IMR-90 (cell line): Measurements from ENCODE around the gene GH1. TPM values are rescaled to one million over a fixed set of nuclear protein-coding genes. Genes with fewer than 3 reads are reported as not detected.

Experiments
- ATAC-seq: fragments of 200-7000 bp; cut with Tn5 transposase; 2 replicates; pipeline ENCODE4 v1.9.1; 2020; ENCODE audit warnings: low read depth, mild to moderate bottlenecking, moderate library complexity
- BruUV-seq: library from RNA; stranded (reverse); fragments of 400-500 nt; replicated peaks from 2 replicates; lab custom pipeline; 2021; lab: Mats Ljungman, UMichigan
- CTCF ChIA-PET: fragments of 300-600 bp; formaldehyde crosslinking; extraction: SDS; loops from one replicate; lab custom pipeline; 2021; ENCODE audit warnings: antibody characterized with exemption; lab: Yijun Ruan, JAX
- POLR2A ChIA-PET: fragments of 300-600 bp; sonication (Branson Sonifier 250); formaldehyde crosslinking; loops from one replicate; lab custom pipeline; 2022; ENCODE audit warnings: antibody characterized with exemption; ENCODE audit not compliant: unreplicated experiment; lab: Charles Lee
- DNase-seq: peaks from one replicate; pipeline ENCODE4 v3.0.0; 2013
- H2AFZ ChIP-seq: replicated peaks from 2 replicates; pipeline ENCODE3; 2013; ENCODE audit warnings: low read length, mild to moderate bottlenecking; ENCODE audit not compliant: poor library complexity
- H2AK5ac ChIP-seq: 2 replicates; pipeline ENCODE4 v1.6.1; 2013; ENCODE audit warnings: low read depth, low read length, inconsistent platforms
- H2AK9ac ChIP-seq: replicated peaks from 2 replicates; pipeline ENCODE3; 2013; ENCODE audit warnings: mild to moderate bottlenecking, low read depth, low read length, moderate library complexity; ENCODE audit not compliant: poor library complexity
- H2BK120ac ChIP-seq: 2 replicates; pipeline ENCODE4 v1.6.1; 2013; ENCODE audit warnings: low read depth, low read length, inconsistent platforms
- H2BK15ac ChIP-seq: 3 replicates; pipeline ENCODE4 v1.6.1; 2013; ENCODE audit warnings: low read depth, low read length, inconsistent platforms
- H2BK20ac ChIP-seq: 2 replicates; pipeline ENCODE4 v1.6.1; 2013; ENCODE audit warnings: low read depth, mild to moderate bottlenecking, inconsistent platforms, low read length, moderate library complexity
- H2BK5ac ChIP-seq: 2 replicates; pipeline ENCODE4 v1.6.1; 2013; ENCODE audit warnings: mild to moderate bottlenecking, low read depth, low read length, inconsistent platforms; ENCODE audit not compliant: poor library complexity, severe bottlenecking
- H3K14ac ChIP-seq: replicated peaks from 2 replicates; pipeline ENCODE4 v1.6.1; 2013; ENCODE audit warnings: low read depth, low read length, inconsistent platforms
- H3K18ac ChIP-seq: 2 replicates; pipeline ENCODE4 v1.6.1; 2013; ENCODE audit warnings: low read depth, low read length, control low read depth
- H3K23ac ChIP-seq: 2 replicates; pipeline ENCODE4 v1.6.1; 2013; ENCODE audit warnings: low read depth, low read length, inconsistent platforms
- H3K27ac ChIP-seq: 2 replicates; pipeline ENCODE4 v1.5.1; 2013; ENCODE audit warnings: mild to moderate bottlenecking, control low read depth, low read length; ENCODE audit not compliant: insufficient read depth
- H3K27me3 ChIP-seq: 2 replicates; pipeline ENCODE4 v1.6.1; 2013; ENCODE audit warnings: low read length; ENCODE audit not compliant: control insufficient read depth, insufficient read depth
- H3K36me3 ChIP-seq: 2 replicates; pipeline ENCODE4 v1.6.1; 2013; ENCODE audit warnings: low read length, mixed read lengths; ENCODE audit not compliant: control insufficient read depth, insufficient read depth
- H3K4ac ChIP-seq: 2 replicates; pipeline ENCODE4 v1.6.1; 2013; ENCODE audit warnings: low read depth, low read length, inconsistent platforms
- H3K4me1 ChIP-seq: 2 replicates; pipeline ENCODE4 v1.6.1; 2013; ENCODE audit warnings: low read length, mixed read lengths; ENCODE audit not compliant: control insufficient read depth, insufficient read depth
- H3K4me2 ChIP-seq: 2 replicates; pipeline ENCODE4 v1.6.1; 2013; ENCODE audit warnings: low read depth, mild to moderate bottlenecking, control low read depth, low read length, moderate library complexity
- H3K4me3 ChIP-seq: 2 replicates; pipeline ENCODE4 v1.5.1; 2013; ENCODE audit warnings: low read depth, mild to moderate bottlenecking, control low read depth, low read length, moderate library complexity; ENCODE audit not compliant: insufficient read depth
- H3K56ac ChIP-seq: 2 replicates; pipeline ENCODE4 v1.6.1; 2013; ENCODE audit warnings: low read length, inconsistent platforms; ENCODE audit not compliant: insufficient read depth; ENCODE audit errors: extremely low read depth
- H3K79me1 ChIP-seq, 2 experiments: 2 replicates each; pipeline ENCODE4 v1.6.1; 2013; ENCODE audit warnings: low read length in 2 of 2, inconsistent platforms in 1 of 2, low read depth in 1 of 2
- H3K9ac ChIP-seq: 2 replicates; pipeline ENCODE4 v1.6.1; 2013; ENCODE audit warnings: low read depth, low read length, control low read depth
- H3K9me1 ChIP-seq: 2 replicates; pipeline ENCODE4 v1.6.1; 2013; ENCODE audit warnings: low read length, inconsistent platforms; ENCODE audit not compliant: insufficient read depth
- H3K9me3 ChIP-seq: 2 replicates; pipeline ENCODE4 v1.6.1; 2013; ENCODE audit warnings: low read length; ENCODE audit not compliant: control insufficient read depth, insufficient read depth
- H4K20me1 ChIP-seq: 2 replicates; pipeline ENCODE4 v1.6.1; 2013; ENCODE audit warnings: low read length, inconsistent platforms; ENCODE audit not compliant: insufficient read depth
- H4K5ac ChIP-seq: 2 replicates; pipeline ENCODE4 v1.6.1; 2013; ENCODE audit warnings: mild to moderate bottlenecking, low read depth, low read length, control low read depth
- H4K8ac ChIP-seq, 2 experiments: 2 replicates each; pipeline ENCODE4 v1.6.1; 2013; ENCODE audit warnings: low read depth in 2 of 2, low read length in 2 of 2, control low read depth in 1 of 2, inconsistent platforms in 1 of 2
- H4K91ac ChIP-seq: 2 replicates; pipeline ENCODE4 v1.6.1; 2013; ENCODE audit warnings: low read depth, low read length, inconsistent platforms; ENCODE audit not compliant: insufficient read depth
- BHLHE40 ChIP-seq: fragments of 150-350 bp; IDR thresholded peaks from 2 replicates; pipeline ENCODE4 v1.6.1; 2016; ENCODE audit warnings: mild to moderate bottlenecking, low read depth, low read length
- CEBPB ChIP-seq: IDR thresholded peaks from 2 replicates; pipeline ENCODE4 v1.6.1; 2012; ENCODE audit warnings: low read depth, low read length, improper control_type of control experiment
- CHD1 ChIP-seq: IDR thresholded peaks from 2 replicates; pipeline ENCODE4 v1.6.1; 2012; ENCODE audit warnings: low read depth, low read length, improper control_type of control experiment
- FOS ChIP-seq: fragments of 150-350 bp; IDR thresholded peaks from 2 replicates; pipeline ENCODE4 v1.6.1; 2016; ENCODE audit warnings: low read depth, low read length
- MAFK ChIP-seq: IDR thresholded peaks from 2 replicates; pipeline ENCODE4 v1.6.1; 2012; ENCODE audit warnings: low read depth, low read length, improper control_type of control experiment
- MAZ ChIP-seq: IDR thresholded peaks from 2 replicates; pipeline ENCODE4 v1.6.1; 2012; ENCODE audit warnings: low read depth, mild to moderate bottlenecking, low read length, improper control_type of control experiment, moderate library complexity, borderline replicate concordance
- MXI1 ChIP-seq: IDR thresholded peaks from 2 replicates; pipeline ENCODE4 v1.6.1; 2012; ENCODE audit warnings: low read depth, mild to moderate bottlenecking, low read length, moderate library complexity, borderline replicate concordance
- POLR2A ChIP-seq: IDR thresholded peaks from 2 replicates; pipeline ENCODE4 v1.6.1; 2012; ENCODE audit warnings: mild to moderate bottlenecking, low read depth, low read length
- RAD21 ChIP-seq: IDR thresholded peaks from 2 replicates; pipeline ENCODE4 v1.6.1; 2012; ENCODE audit warnings: low read length, improper control_type of control experiment
- RCOR1 ChIP-seq: IDR thresholded peaks from 2 replicates; pipeline ENCODE4 v1.6.1; 2012; ENCODE audit warnings: mild to moderate bottlenecking, low read length, improper control_type of control experiment; ENCODE audit not compliant: insufficient replicate concordance
- RFX5 ChIP-seq: IDR thresholded peaks from 2 replicates; pipeline ENCODE4 v1.8.0; 2012; ENCODE audit warnings: low read depth, mild to moderate bottlenecking, low read length, moderate library complexity
- SMC3 ChIP-seq: fragments of 150-350 bp; IDR thresholded peaks from 2 replicates; pipeline ENCODE4 v1.6.1; 2016; ENCODE audit warnings: low read depth, mild to moderate bottlenecking, antibody characterized with exemption, low read length, moderate library complexity
- WGBS, 2 experiments: methylation state at CpG; one replicate each; pipeline versions ENCODE4 v1.1.5 to v1.1.7; 2013; ENCODE audit warnings: missing lambda C conversion rate in 2 of 2; ENCODE audit not compliant: insufficient read length in 1 of 2; ENCODE audit errors: extremely low coverage in 2 of 2; 5-methylcytosine and 5-hydroxymethylcytosine counted together
- dilution Hi-C: fragments of 300-500 bp; cut with HindIII; formaldehyde crosslinking; loops from one replicate; pipeline ENCODE4 v1.14.3; 2018; ENCODE audit warnings: low sequenced_read_pairs; ENCODE audit not compliant: unreplicated experiment
- in situ Hi-C: fragments of 300-500 bp; cut with MboI; formaldehyde crosslinking; loops from 3 replicates; pipeline ENCODE4 v1.14.3; 2019; ENCODE audit warnings: low sequenced_read_pairs, inconsistent platforms, mixed read lengths
- intact Hi-C: fragments of 100-400 bp; cut with micrococcal nuclease; formaldehyde crosslinking; loops from 2 replicates; pipeline ENCODE4 v1.10.0; 2022
- polyA plus RNA-seq, 3 experiments: library from polyadenylated mRNA; depleted of rRNA; stranded (reverse); fragments of >200 nt; gene quantifications; 2 replicates each; pipeline ENCODE4 v1.2.3, GENCODE V29; 2012; ENCODE audit warnings: low replicate concordance in 1 of 3
- total RNA-seq: library from RNA; depleted of rRNA; stranded (reverse); fragments of >200 nt; gene quantifications from 2 replicates; pipeline ENCODE4 v1.2.3, GENCODE V29; 2012
- TF ChIP-seq, protein P1 (sequence below): fragments of 150-350 bp; IDR thresholded peaks from 2 replicates; pipeline ENCODE4 v1.6.1; 2016; ENCODE audit warnings: low read depth, mild to moderate bottlenecking, low read length, moderate library complexity, borderline replicate concordance

The GH1 gene
- total and polyA plus RNA-seq, 2 of the 4 experiments (the other 2 are of a cell fraction): not detected

DNA sequence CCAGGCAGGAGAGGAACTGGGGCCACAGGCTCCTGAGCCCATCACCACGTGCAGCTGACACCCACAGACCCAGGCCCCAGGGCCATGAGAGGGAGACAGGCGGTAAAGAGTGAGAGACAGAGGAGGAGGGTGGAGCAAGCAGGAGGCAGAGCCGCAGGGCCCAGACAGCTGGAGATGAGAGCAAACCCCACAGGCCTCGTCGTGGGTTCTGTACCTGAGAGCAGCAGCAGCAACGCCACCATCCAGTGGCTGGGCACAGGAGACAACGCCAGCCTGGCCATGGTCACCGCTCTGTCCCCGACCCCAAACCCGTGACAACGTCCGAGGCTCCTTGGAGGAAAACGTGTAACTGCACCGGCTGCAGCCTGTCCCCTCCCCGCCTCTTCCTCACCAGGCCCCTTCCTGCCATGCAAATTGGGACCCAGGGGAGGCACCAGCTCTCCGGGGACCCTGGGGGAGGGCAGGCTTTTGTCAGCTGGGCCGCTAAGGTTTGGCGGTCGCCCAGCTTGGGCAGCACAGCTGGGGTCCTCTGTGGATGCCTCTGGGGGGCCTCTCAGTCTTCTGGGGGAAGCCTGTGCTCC lies 13.4 kb upstream of the GH1 start, which contains the start of gene CD79B:
Gene CD79B, minus strand, starts transcription at position 351 of the 581 bp plus-strand sequence. Its CDS starts 70 bp downstream, at position 281.
- ChIA-PET POLR2A (no interaction called here), CTCF (no interaction called here)
- H3K56ac ChIP-seq: no peak within 1 kb of the TSS
- BruUV-seq: no TSS peak
- no peak within 1 kb of the TSS for H2BK20ac ChIP-seq
- dilution Hi-C loops (no loop called here), intact Hi-C loops (no loop called here), in situ Hi-C loops (no loop called here)
- no peak within 1 kb of the TSS for H2AFZ ChIP-seq
- TF ChIP-seq CEBPB (no peak), MXI1 (no peak), MAZ (no peak), RAD21 (no peak), POLR2A (no peak), MAFK (no peak), CHD1 (no peak), SMC3 (no peak), FOS (no peak), BHLHE40 (no peak), RCOR1 (no peak), RFX5 (no peak)
- TF ChIP-seq, protein P1, sequence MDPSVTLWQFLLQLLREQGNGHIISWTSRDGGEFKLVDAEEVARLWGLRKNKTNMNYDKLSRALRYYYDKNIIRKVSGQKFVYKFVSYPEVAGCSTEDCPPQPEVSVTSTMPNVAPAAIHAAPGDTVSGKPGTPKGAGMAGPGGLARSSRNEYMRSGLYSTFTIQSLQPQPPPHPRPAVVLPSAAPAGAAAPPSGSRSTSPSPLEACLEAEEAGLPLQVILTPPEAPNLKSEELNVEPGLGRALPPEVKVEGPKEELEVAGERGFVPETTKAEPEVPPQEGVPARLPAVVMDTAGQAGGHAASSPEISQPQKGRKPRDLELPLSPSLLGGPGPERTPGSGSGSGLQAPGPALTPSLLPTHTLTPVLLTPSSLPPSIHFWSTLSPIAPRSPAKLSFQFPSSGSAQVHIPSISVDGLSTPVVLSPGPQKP: no peak
- 82% methylated on average over 11 of the region's 19 CpGs; no CpG with 5 or more reads in 1 of the 2 experiments for WGBS, 2 experiments
- H2BK5ac ChIP-seq: no peak within 1 kb of the TSS
- H2BK15ac ChIP-seq: no peak within 1 kb of the TSS
- H4K20me1 ChIP-seq: no peaks in the 10 kb centered on the region
- H3K4me1 ChIP-seq: no peaks in the 10 kb centered on the region
- H3K9me3 ChIP-seq: no peaks in the 10 kb centered on the region
- H3K36me3 ChIP-seq: no peaks in the 10 kb centered on the region
- no peak within 1 kb of the TSS for H3K23ac ChIP-seq
- no peak within 1 kb of the TSS for H2AK5ac ChIP-seq
- no peak within 1 kb of the TSS for H4K8ac ChIP-seq
- H4K91ac ChIP-seq: no peak within 1 kb of the TSS
- H3K9ac ChIP-seq: no peak within 1 kb of the TSS
- no peak within 1 kb of the TSS for H2BK120ac ChIP-seq
- no peak within 1 kb of the TSS for H3K14ac ChIP-seq
- no peak for ATAC-seq
- no peak within 1 kb of the TSS for H3K4ac ChIP-seq
- H3K27ac ChIP-seq: no peak within 1 kb of the TSS
- H4K5ac ChIP-seq: no peak within 1 kb of the TSS
- no peak within 1 kb of the TSS for H3K18ac ChIP-seq
- H3K4me2 ChIP-seq: no peak within 1 kb of the TSS
- H2AK9ac ChIP-seq: no peak within 1 kb of the TSS
- H3K79me1 ChIP-seq: no peaks in the 10 kb centered on the region
- no peak for DNase-seq
- peaks cover 38% of the 10 kb centered on the region for H3K27me3 ChIP-seq
- no peak within 1 kb of the TSS for H3K4me3 ChIP-seq
- H3K9me1 ChIP-seq: no peaks in the 10 kb centered on the region
